Epithelial cell of proximal tubule (primary cell): Measurements from ENCODE around the gene MTCL1. TPM values are rescaled to one million over a fixed set of nuclear protein-coding genes. Genes with fewer than 3 reads are reported as not detected.

Source experiments
- DNase-seq: peaks from one replicate; pipeline ENCODE4 v3.0.0-alpha.2; 2011; ENCODE audit warnings: low read depth
- H3K4me3 ChIP-seq: 2 replicates; pipeline ENCODE4 v1.5.1; 2011; ENCODE audit warnings: low read depth, mild to moderate bottlenecking, low read length
- CTCF ChIP-seq: conservative IDR thresholded peaks from 2 replicates; pipeline ENCODE4 v1.5.1; 2012; ENCODE audit warnings: low read depth, mild to moderate bottlenecking, low read length
- total RNA-seq: library from RNA; depleted of rRNA; stranded (reverse); fragments of >200 nt; gene quantifications from 2 replicates; pipeline ENCODE4 v1.2.3, GENCODE V29; 2015

The MTCL1 gene
- total RNA-seq, 1 donor from 2014 or later, result 60.1 TPM

DNA sequence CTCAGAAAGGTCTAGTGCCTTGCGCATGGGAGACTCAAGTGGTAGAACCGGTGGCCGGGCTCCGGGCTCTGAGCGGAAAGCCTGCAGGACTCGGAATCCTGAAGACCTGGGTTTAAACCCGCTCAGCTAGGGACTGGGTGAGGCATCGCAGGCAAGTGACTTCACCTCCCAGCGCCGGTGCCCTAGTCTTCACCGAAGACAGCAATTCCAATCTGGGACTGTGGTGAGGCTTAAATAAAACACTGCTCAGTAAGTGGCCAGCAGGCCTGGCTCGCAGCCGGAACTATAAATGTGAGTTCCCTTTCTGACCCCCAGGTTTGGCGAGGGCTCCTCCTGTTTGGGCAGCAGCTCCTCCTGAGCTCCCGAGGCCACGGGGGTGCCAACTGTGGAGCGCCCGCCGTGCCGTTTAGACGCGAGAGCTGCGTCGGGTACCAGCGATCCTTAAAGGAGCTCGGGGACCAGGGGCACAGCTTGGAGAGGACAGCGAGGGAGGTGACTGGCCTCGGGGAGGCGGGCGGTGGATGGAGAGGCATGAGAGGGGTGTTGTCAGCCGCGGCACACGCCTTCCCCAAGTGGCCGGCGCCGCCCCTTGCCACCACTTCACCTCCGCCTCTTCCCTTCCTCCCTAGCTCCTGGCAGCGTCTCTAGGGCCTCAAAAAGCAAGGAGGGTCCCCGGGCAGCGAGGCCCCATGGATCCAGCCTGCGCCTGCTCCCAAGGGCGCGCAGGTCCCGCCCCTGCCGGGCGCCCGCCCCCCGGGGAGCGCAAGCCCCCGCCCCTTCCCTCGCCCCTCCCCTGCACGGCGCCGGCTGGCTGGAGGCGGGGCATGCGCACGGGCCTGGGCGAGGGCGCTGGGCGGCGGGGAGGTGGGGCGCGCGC, 757 bp upstream of the MTCL1 start:
- no peak for TF ChIP-seq CTCF
- peak overlapping the region; percentile 64 for H3K4me3 ChIP-seq
- DNase-seq, result no peak

GRCh38 chr18:8705961-8706790, 820 bp downstream of the MTCL1 start:
- DNase-seq, result no peak
- no peak for TF ChIP-seq CTCF
- H3K4me3 ChIP-seq, result peak overlapping the region; percentile 79

DNA sequence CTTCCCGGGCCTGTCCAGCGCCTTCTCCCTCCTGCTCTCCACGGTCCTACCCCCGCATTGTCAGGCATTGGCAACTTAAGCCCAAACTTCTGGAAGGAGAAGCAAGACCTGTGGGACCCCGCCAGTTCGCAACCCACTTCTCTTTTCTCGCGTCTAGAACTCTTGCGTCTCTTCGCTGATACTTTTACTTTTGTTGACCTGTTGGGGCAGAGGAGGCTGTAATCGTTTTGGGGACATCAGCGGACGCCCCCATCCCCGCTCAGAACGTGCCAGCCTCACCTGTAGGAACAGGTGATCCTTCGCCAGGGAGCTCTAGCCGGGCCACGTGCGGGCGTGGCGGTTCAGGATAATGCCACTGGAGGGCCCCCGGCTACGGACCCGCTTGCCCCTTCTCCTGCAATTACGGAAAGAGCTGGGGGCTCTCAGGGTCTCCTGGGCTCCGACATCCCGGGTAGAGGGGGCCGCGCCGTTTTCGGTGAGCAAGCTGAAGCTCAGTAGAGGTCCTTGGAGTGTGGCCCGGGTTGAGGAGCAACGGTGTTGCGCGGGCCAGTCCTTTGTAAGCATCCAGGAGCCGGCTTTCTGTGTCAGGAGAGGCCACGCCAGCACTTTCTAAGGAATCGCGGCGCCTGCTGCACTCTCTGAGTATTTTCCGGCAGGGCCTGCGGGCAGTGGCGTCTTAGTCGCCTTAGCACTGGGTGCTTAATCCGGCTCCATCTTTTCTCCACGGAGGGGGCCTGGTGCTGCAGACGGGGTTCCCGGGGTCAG, 1.6 kb downstream of the MTCL1 start:
- peak; percentile 43 for TF ChIP-seq CTCF
- DNase-seq, result no peak

DNA sequence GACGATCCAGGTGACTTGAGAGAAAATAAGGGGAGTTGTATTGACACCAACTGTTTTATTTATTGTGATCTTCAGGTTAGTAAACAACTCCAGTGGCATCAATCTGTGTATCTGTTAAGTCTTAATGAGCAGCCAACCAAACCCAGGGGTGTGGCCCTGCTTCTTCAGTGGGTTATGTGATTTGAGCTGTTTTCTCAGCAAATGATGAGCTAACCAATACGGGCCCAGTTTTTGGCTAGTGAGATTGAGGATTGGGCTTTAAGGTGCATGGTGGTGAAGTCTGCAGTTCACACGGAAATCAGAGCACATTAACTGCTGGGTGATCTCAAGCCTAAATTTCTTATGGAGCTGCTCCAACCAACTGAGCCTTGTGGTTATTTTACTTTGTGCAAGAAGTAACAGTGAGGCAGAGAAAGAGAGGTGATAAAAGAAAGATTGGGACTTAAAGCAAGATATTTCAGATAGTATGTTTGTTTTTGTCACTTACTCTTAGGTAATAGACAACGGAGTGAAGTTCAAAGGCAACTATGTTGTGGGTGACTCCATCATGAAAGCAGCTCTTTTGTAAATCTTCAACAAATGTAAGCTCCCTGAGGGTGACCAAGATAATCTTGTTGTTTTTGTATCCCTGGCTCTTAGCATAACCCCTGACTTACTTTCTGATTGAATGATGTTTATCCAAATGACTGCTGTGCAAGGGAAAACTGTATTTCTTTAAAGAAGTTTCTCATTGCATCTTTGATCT, 2.4 kb downstream of the MTCL1 start:
- DNase-seq, result no peak
- TF ChIP-seq CTCF, result no peak

More for the DNA sequence above, 1.6 kb downstream of the MTCL1 start:
- H3K4me3 ChIP-seq, result peak overlapping the region; percentile 79

DNA sequence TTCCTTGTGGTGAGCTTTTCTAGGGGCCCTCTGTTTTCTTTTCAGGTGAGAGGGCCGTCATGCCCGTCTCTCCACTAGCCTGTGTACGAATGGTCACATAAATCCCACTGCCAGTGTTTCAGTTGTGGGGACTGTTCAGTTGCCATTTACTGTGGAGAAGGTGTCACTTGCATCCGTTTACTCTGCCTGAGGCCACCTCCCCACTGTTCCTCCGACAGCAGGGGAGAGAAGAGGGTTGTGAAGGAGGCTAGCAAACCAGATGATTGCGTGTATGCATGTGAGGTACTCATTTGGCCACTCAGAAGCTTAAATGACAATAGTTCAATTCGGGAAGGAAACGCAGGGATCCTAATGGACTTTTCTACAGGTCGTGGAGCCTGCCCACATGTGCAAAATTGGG, 3.3 kb downstream of the MTCL1 start:
- no peak for TF ChIP-seq CTCF
- H3K4me3 ChIP-seq, result no peak overlapping the region
- DNase-seq, result no peak

More for the DNA sequence above, 2.4 kb downstream of the MTCL1 start:
- H3K4me3 ChIP-seq, result peak overlapping the region; percentile 79
